GM12878 (cell line): ENCODE data around the gene XRRA1. TPM values are rescaled to one million over a fixed set of nuclear protein-coding genes. Genes with fewer than 3 reads are reported as not detected.

ENCODE experiments used
- ATAC-seq: fragments of 200-7000 bp; cut with Tn5 transposase; 3 replicates; pipeline ENCODE4 v1.9.1; 2020; ENCODE audit warnings: mild to moderate bottlenecking, moderate library complexity
- BruUV-seq: library from RNA; stranded (reverse); fragments of 400-500 nt; replicated peaks from 2 replicates; lab custom pipeline; 2021; lab: Mats Ljungman, UMichigan
- CTCF ChIA-PET: fragments of 300-600 bp; sonication (Branson Sonifier 250); formaldehyde crosslinking; extraction: SDS; loops from one replicate; lab custom pipeline; 2021; ENCODE audit warnings: inconsistent platforms; lab: Yijun Ruan, JAX
- POLR2A ChIA-PET: fragments of 350-600 bp; formaldehyde crosslinking; extraction: SDS; loops from one replicate; lab custom pipeline; 2021; ENCODE audit warnings: inconsistent platforms; lab: Charles Lee
- RAD21 ChIA-PET: fragments of 300-600 bp; sonication (Branson Sonifier 250); formaldehyde crosslinking; loops from one replicate; lab custom pipeline; 2023; ENCODE audit warnings: antibody characterized with exemption; ENCODE audit not compliant: unreplicated experiment; lab: Charles Lee
- SMC1A ChIA-PET: fragments of 300-600 bp; sonication (Branson Sonifier 250); formaldehyde crosslinking; loops from one replicate; lab custom pipeline; 2023; ENCODE audit not compliant: unreplicated experiment, uncharacterized antibody; lab: Charles Lee
- DNase-seq: peaks from one replicate; pipeline ENCODE4 v3.0.0-alpha.2; 2011; ENCODE audit warnings: low read depth, low spot score
- FAIRE-seq: peaks from 3 replicates; lab custom pipeline; 2011; peaks lifted over from hg19 to GRCh38; lab: Jason Lieb, UNC
- H2AFZ ChIP-seq: 2 replicates; pipeline ENCODE4 v1.6.0; 2011; ENCODE audit warnings: low read depth, low read length, control low read depth; ENCODE audit not compliant: control insufficient read depth
- H3K27ac ChIP-seq: 2 replicates; pipeline ENCODE4 v1.5.1; 2011; ENCODE audit warnings: control low read depth; ENCODE audit not compliant: control insufficient read depth, insufficient read depth
- H3K27me3 ChIP-seq, 2 experiments: replicated peaks in 1 of 2; 2 replicates each; pipeline versions ENCODE4 v1.6.0 to v1.6.1; 2011; ENCODE audit warnings: low read length in 1 of 2; ENCODE audit not compliant: control insufficient read depth in 2 of 2, insufficient read depth in 2 of 2
- H3K36me3 ChIP-seq, 2 experiments: 2 replicates each; pipeline ENCODE4 v1.5.1; 2011; ENCODE audit warnings: low read length in 1 of 2; ENCODE audit not compliant: control insufficient read depth in 2 of 2, insufficient read depth in 2 of 2
- H3K4me1 ChIP-seq: 2 replicates; pipeline ENCODE4 v1.6.1; 2011; ENCODE audit warnings: mild to moderate bottlenecking, low read length, moderate library complexity, mixed read lengths; ENCODE audit not compliant: control insufficient read depth, insufficient read depth
- H3K4me2 ChIP-seq: 2 replicates; pipeline ENCODE4 v1.6.0; 2011; ENCODE audit warnings: control low read depth; ENCODE audit not compliant: control insufficient read depth, insufficient read depth
- H3K4me3 ChIP-seq: fragments of 200-600 bp; sonication (generic); 2 replicates; pipeline ENCODE4 v1.5.1; 2016
- H3K79me2 ChIP-seq: 2 replicates; pipeline ENCODE4 v1.6.0; 2011; ENCODE audit warnings: low read length; ENCODE audit not compliant: control insufficient read depth, insufficient read depth
- H3K9ac ChIP-seq: 2 replicates; pipeline ENCODE4 v1.8.0; 2011; ENCODE audit warnings: low read length, control low read depth, mixed read lengths; ENCODE audit not compliant: control insufficient read depth, insufficient read depth
- H3K9me3 ChIP-seq: replicated peaks from 3 replicates; pipeline ENCODE4 v1.5.1; 2011; ENCODE audit warnings: mild to moderate bottlenecking, low read length; ENCODE audit not compliant: control insufficient read depth, insufficient read depth
- H4K20me1 ChIP-seq: 2 replicates; pipeline ENCODE4 v1.6.0; 2011; ENCODE audit not compliant: control insufficient read depth, insufficient read depth
- ATF7 ChIP-seq: fragments of 450-650 bp; IDR thresholded peaks from 2 replicates; pipeline ENCODE4 v1.6.1; 2016; ENCODE audit warnings: low read depth, mild to moderate bottlenecking
- CBX5 ChIP-seq: sonication (generic); IDR thresholded peaks from 2 replicates; pipeline ENCODE4 v1.6.1; 2016; ENCODE audit warnings: low read depth, moderate library complexity, mild to moderate bottlenecking, inconsistent platforms
- E2F4 ChIP-seq: IDR thresholded peaks from 2 replicates; pipeline ENCODE4 v1.6.1; 2012; ENCODE audit warnings: low read depth, low read length, improper control_type of control experiment
- EZH2 ChIP-seq: IDR thresholded peaks from 2 replicates; pipeline ENCODE4 v1.6.1; 2012; ENCODE audit warnings: low read depth, mild to moderate bottlenecking, control low read depth, inconsistent platforms, low read length, borderline replicate concordance; ENCODE audit not compliant: control insufficient read depth
- IRF4 ChIP-seq: IDR thresholded peaks from 2 replicates; pipeline ENCODE4 v1.6.1; 2011; ENCODE audit warnings: low read depth, low read length
- MYB ChIP-seq: fragments of 150-350 bp; IDR thresholded peaks from 2 replicates; pipeline ENCODE4 v1.6.1; 2014; ENCODE audit warnings: mild to moderate bottlenecking, low read depth, low read length, borderline replicate concordance
- NFIC ChIP-seq: IDR thresholded peaks from 2 replicates; pipeline ENCODE4 v1.6.1; 2012; ENCODE audit warnings: low read depth, mild to moderate bottlenecking, inconsistent platforms, low read length, moderate library complexity
- NR2C2 ChIP-seq: IDR thresholded peaks from 2 replicates; pipeline ENCODE4 v1.6.1; 2011; ENCODE audit warnings: borderline replicate concordance, low read depth; ENCODE audit not compliant: control insufficient read depth, insufficient read length
- RFX5 ChIP-seq: IDR thresholded peaks from 2 replicates; pipeline ENCODE4 v1.6.1; 2011; ENCODE audit warnings: low read depth, low read length, improper control_type of control experiment
- SKIL ChIP-seq: fragments of 450-650 bp; IDR thresholded peaks from 2 replicates; pipeline ENCODE4 v1.6.1; 2017; ENCODE audit warnings: mild to moderate bottlenecking, low read depth, inconsistent platforms; ENCODE audit not compliant: poor library complexity, severe bottlenecking
- SMC3 ChIP-seq: IDR thresholded peaks from 2 replicates; pipeline ENCODE4 v1.6.1; 2011; ENCODE audit warnings: low read length, improper control_type of control experiment, borderline replicate concordance
- ZNF622 ChIP-seq: fragments of 450-650 bp; IDR thresholded peaks from 2 replicates; pipeline ENCODE4 v1.6.1; 2017; ENCODE audit warnings: mild to moderate bottlenecking, inconsistent platforms
- in situ Hi-C: fragments of 300-500 bp; cut with MboI; formaldehyde crosslinking; loops from 9 replicates; pipeline ENCODE4 v1.14.3; 2018; ENCODE audit warnings: mixed read lengths
- intact Hi-C: fragments of 100-400 bp; cut with micrococcal nuclease; formaldehyde crosslinking; loops from one replicate; pipeline ENCODE4 v1.14.2; 2022; ENCODE audit not compliant: unreplicated experiment
- polyA plus RNA-seq, 11 experiments: library from polyadenylated mRNA; depleted of rRNA in 4 of 11; unstranded in 6 of 11; stranded (reverse) in 5 of 11; fragments of >200 nt; fragmentation: Nextera tagmentation in 4 of 11; fragmentation: Illumina TruSeq in 1 of 11; extraction: Ambion mirVana in 4 of 11; extraction: Trizol in 1 of 11; gene quantifications; 1 replicate in 1 of 11; 2 replicates in 10 of 11; pipeline versions ENCODE4 v1.2.1 to v1.2.3, GENCODE V29; 2011 to 2016; ENCODE audit warnings: inconsistent platforms in 2 of 11, missing spikeins in 2 of 11, low read depth in 1 of 11
- total RNA-seq, 4 experiments: library from RNA; depleted of rRNA in 3 of 4; stranded (reverse); fragments of >200 nt in 3 of 4; fragmentation: Illumina TruSeq in 1 of 4; extraction: Trizol in 1 of 4; gene quantifications; 2 replicates each; pipeline versions ENCODE4 v1.2.1 to v1.2.3, GENCODE V29; 2013 to 2021
- TF ChIP-seq, protein P1 (sequence below): fragments of 450-650 bp; IDR thresholded peaks from 2 replicates; pipeline ENCODE4 v1.6.1; 2017; ENCODE audit warnings: mild to moderate bottlenecking
- TF ChIP-seq, protein P2 (sequence below): fragments of 450-650 bp; IDR thresholded peaks from 2 replicates; pipeline ENCODE4 v1.6.1; 2017; ENCODE audit warnings: mild to moderate bottlenecking, moderate library complexity

The XRRA1 gene
- total and polyA plus RNA-seq, 10 of the 15 experiments (the other 5 are each of a cell fraction or from before 2014, with no cell fraction given) = 2.5 to 8.8 (median 4.6) TPM

- TF ChIP-seq, protein P1, sequence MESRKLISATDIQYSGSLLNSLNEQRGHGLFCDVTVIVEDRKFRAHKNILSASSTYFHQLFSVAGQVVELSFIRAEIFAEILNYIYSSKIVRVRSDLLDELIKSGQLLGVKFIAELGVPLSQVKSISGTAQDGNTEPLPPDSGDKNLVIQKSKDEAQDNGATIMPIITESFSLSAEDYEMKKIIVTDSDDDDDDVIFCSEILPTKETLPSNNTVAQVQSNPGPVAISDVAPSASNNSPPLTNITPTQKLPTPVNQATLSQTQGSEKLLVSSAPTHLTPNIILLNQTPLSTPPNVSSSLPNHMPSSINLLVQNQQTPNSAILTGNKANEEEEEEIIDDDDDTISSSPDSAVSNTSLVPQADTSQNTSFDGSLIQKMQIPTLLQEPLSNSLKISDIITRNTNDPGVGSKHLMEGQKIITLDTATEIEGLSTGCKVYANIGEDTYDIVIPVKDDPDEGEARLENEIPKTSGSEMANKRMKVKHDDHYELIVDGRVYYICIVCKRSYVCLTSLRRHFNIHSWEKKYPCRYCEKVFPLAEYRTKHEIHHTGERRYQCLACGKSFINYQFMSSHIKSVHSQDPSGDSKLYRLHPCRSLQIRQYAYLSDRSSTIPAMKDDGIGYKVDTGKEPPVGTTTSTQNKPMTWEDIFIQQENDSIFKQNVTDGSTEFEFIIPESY = no peak
- TF ChIP-seq, protein P2, sequence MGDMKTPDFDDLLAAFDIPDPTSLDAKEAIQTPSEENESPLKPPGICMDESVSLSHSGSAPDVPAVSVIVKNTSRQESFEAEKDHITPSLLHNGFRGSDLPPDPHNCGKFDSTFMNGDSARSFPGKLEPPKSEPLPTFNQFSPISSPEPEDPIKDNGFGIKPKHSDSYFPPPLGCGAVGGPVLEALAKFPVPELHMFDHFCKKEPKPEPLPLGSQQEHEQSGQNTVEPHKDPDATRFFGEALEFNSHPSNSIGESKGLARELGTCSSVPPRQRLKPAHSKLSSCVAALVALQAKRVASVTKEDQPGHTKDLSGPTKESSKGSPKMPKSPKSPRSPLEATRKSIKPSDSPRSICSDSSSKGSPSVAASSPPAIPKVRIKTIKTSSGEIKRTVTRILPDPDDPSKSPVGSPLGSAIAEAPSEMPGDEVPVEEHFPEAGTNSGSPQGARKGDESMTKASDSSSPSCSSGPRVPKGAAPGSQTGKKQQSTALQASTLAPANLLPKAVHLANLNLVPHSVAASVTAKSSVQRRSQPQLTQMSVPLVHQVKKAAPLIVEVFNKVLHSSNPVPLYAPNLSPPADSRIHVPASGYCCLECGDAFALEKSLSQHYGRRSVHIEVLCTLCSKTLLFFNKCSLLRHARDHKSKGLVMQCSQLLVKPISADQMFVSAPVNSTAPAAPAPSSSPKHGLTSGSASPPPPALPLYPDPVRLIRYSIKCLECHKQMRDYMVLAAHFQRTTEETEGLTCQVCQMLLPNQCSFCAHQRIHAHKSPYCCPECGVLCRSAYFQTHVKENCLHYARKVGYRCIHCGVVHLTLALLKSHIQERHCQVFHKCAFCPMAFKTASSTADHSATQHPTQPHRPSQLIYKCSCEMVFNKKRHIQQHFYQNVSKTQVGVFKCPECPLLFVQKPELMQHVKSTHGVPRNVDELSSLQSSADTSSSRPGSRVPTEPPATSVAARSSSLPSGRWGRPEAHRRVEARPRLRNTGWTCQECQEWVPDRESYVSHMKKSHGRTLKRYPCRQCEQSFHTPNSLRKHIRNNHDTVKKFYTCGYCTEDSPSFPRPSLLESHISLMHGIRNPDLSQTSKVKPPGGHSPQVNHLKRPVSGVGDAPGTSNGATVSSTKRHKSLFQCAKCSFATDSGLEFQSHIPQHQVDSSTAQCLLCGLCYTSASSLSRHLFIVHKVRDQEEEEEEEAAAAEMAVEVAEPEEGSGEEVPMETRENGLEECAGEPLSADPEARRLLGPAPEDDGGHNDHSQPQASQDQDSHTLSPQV = no peak
- TF ChIP-seq IRF4 (no peak), NR2C2 (no peak), ZNF622 (no peak)
Measured at GRCh38 chr11:74863410-74863809, 85.5 kb downstream of the XRRA1 start (continued).

- no peak for ATAC-seq
- H3K36me3 ChIP-seq = peaks cover 0 to 10% of the 10 kb centered on the region in 2 experiments; a peak in 2 of 4 replicates
- ChIA-PET CTCF (no interaction called here), POLR2A (no interaction called here), SMC1A (interaction anchor here (0.9 to 2.1 kb wide), 2 partner anchors 10 to 21 kb away, joined by 4 read pairs; no protein-coding TSS in a partner anchor), RAD21 (no interaction called here)
- intact Hi-C loops (no loop called here), in situ Hi-C loops (no loop called here)
- H3K27ac ChIP-seq = no peak overlapping the region
- no peak overlapping the region for H3K4me3 ChIP-seq
- no peak overlapping the region for H2AFZ ChIP-seq
- no peaks in the 10 kb centered on the region for H3K4me1 ChIP-seq
- no peak for FAIRE-seq
- no peaks in the 10 kb centered on the region for H4K20me1 ChIP-seq
- H3K9ac ChIP-seq = no peak overlapping the region
- no TSS peak for BruUV-seq
- peaks cover 14% of the 10 kb centered on the region; the same call in 2 of the 3 replicates for H3K9me3 ChIP-seq
- H3K27me3 ChIP-seq = no peaks in the 10 kb centered on the region
- no peak overlapping the region for H3K4me2 ChIP-seq
- no peak for TF ChIP-seq RFX5
- TF ChIP-seq MYB = no peak
- no peak for TF ChIP-seq SMC3
- no peak for TF ChIP-seq NFIC
- TF ChIP-seq EZH2 = no peak
- no peak for TF ChIP-seq CBX5
- no peak for TF ChIP-seq E2F4
- no peak for TF ChIP-seq SKIL
- no peak for TF ChIP-seq ATF7
- H3K79me2 ChIP-seq = no peaks in the 10 kb centered on the region
- no peak for DNase-seq
Measured at GRCh38 chr11:74860743-74861142, 88.1 kb downstream of the XRRA1 start.
